Hepatocyte (in vitro differentiated cells): ENCODE data around the gene LIN9.

Experiments used
- EZH2 ChIP-seq: fragments of 200-600 bp; sonication (generic); IDR thresholded peaks from 2 replicates; pipeline ENCODE4 v1.6.1; 2016; ENCODE audit warnings: antibody characterized with exemption, mild to moderate bottlenecking, borderline replicate concordance
- TF ChIP-seq, protein P1 (sequence below): fragments of 200-600 bp; sonication (generic); IDR thresholded peaks from 2 replicates; pipeline ENCODE4 v1.5.1; 2016; ENCODE audit warnings: antibody characterized with exemption, mild to moderate bottlenecking; ENCODE audit not compliant: poor library complexity

DNA sequence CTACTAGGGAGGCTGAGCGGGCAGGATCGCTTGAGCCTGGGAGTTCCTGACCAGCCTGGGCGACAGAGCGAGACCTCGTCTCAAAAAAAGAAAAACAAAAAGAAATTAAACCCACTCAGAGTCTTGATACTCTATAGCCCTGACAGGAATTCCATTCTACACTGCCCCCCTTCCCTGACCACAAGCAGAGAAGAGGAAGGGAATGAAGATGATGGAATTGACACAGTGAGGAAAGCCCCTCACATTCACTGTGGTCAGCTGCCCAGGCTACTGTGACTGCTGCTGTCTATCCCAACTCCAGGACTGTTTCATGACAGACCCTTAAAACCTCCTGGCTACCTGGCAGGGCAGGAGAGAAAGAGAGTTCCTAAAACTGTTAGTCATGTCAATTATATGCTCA, 12.1 kb downstream of the LIN9 start:
- TF ChIP-seq, protein P1, sequence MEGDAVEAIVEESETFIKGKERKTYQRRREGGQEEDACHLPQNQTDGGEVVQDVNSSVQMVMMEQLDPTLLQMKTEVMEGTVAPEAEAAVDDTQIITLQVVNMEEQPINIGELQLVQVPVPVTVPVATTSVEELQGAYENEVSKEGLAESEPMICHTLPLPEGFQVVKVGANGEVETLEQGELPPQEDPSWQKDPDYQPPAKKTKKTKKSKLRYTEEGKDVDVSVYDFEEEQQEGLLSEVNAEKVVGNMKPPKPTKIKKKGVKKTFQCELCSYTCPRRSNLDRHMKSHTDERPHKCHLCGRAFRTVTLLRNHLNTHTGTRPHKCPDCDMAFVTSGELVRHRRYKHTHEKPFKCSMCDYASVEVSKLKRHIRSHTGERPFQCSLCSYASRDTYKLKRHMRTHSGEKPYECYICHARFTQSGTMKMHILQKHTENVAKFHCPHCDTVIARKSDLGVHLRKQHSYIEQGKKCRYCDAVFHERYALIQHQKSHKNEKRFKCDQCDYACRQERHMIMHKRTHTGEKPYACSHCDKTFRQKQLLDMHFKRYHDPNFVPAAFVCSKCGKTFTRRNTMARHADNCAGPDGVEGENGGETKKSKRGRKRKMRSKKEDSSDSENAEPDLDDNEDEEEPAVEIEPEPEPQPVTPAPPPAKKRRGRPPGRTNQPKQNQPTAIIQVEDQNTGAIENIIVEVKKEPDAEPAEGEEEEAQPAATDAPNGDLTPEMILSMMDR, result no peak
- no peak for TF ChIP-seq EZH2
